Endothelial cell of umbilical vein (primary cell): ENCODE results near the gene PLPP1. TPM values are rescaled to one million over a fixed set of nuclear protein-coding genes. Genes with fewer than 3 reads are reported as not detected.

Source experiments
- BruUV-seq: library from RNA; stranded (reverse); fragments of 400-500 nt; replicated peaks from 2 replicates; lab custom pipeline; 2021; lab: Mats Ljungman, UMichigan
- CTCF ChIA-PET: fragments of 300-600, 350-600 bp; sonication (Branson Sonifier 250); formaldehyde crosslinking; loops from one replicate; lab custom pipeline; 2021; ENCODE audit warnings: antibody characterized with exemption, inconsistent platforms; lab: Charles Lee
- POLR2A ChIA-PET: fragments of 300-600, 350-600 bp; sonication (Branson Sonifier 250); formaldehyde crosslinking; loops from one replicate; lab custom pipeline; 2021; ENCODE audit warnings: antibody characterized with exemption, inconsistent platforms; lab: Charles Lee
- DNase-seq: peaks from one replicate; pipeline ENCODE4 v3.0.0-alpha.2; 2011; ENCODE audit warnings: low read depth, low spot score
- FAIRE-seq: peaks from 2 replicates; lab custom pipeline; 2011; peaks lifted over from hg19 to GRCh38; lab: Jason Lieb, UNC
- H2AFZ ChIP-seq: 2 replicates; pipeline ENCODE4 v1.6.0; 2012; ENCODE audit warnings: low read depth, low read length, control low read depth, inconsistent platforms
- H3K27ac ChIP-seq: 2 replicates; pipeline ENCODE4 v1.5.1; 2011; ENCODE audit warnings: low read depth, mild to moderate bottlenecking, control low read depth, low read length, moderate library complexity; ENCODE audit not compliant: insufficient read depth
- H3K27me3 ChIP-seq, 2 experiments: 2 replicates each; pipeline versions ENCODE4 v1.6.0 to v1.6.1; 2011; ENCODE audit warnings: low read length in 2 of 2, mixed read lengths in 1 of 2; ENCODE audit not compliant: control insufficient read depth in 2 of 2, insufficient read depth in 2 of 2
- H3K36me3 ChIP-seq, 2 experiments: 2 replicates in 1 of 2; 3 replicates in 1 of 2; pipeline ENCODE4 v1.5.1; 2011; ENCODE audit warnings: low read length in 2 of 2, mild to moderate bottlenecking in 1 of 2, moderate library complexity in 1 of 2; ENCODE audit not compliant: control insufficient read depth in 2 of 2, insufficient read depth in 2 of 2; ENCODE audit errors: extremely low read depth in 1 of 2
- H3K4me1 ChIP-seq: 3 replicates; pipeline ENCODE4 v1.5.1; 2011; ENCODE audit warnings: mild to moderate bottlenecking, low read length; ENCODE audit not compliant: control insufficient read depth, insufficient read depth; ENCODE audit errors: extremely low read depth
- H3K4me2 ChIP-seq: 2 replicates; pipeline ENCODE4 v1.6.1; 2011; ENCODE audit warnings: low read length, control low read depth, mixed read lengths; ENCODE audit not compliant: insufficient read depth
- H3K4me3 ChIP-seq, 3 experiments: fragments of 200-600 bp in 1 of 3; sonication (generic), shearing (Covaris generic) in 1 of 3; replicated peaks in 1 of 3; 2 replicates each; pipeline ENCODE4 v1.5.1; 2011 to 2016; ENCODE audit warnings: control low read depth in 3 of 3, low read length in 3 of 3, mild to moderate bottlenecking in 2 of 3, inconsistent platforms in 1 of 3, low read depth in 1 of 3, moderate library complexity in 1 of 3; ENCODE audit not compliant: insufficient read depth in 1 of 3
- H3K79me2 ChIP-seq: 2 replicates; pipeline ENCODE4 v1.6.0; 2012; ENCODE audit warnings: low read length, inconsistent platforms; ENCODE audit not compliant: control insufficient read depth, insufficient read depth
- H3K9ac ChIP-seq: replicated peaks from 2 replicates; pipeline ENCODE3; 2011; ENCODE audit warnings: low read length, control low read depth; ENCODE audit not compliant: insufficient read depth; ENCODE audit errors: extremely low read depth
- H3K9me1 ChIP-seq: replicated peaks from 3 replicates; pipeline ENCODE4 v1.6.0; 2011; ENCODE audit warnings: mild to moderate bottlenecking, low read length; ENCODE audit not compliant: control insufficient read depth, insufficient read depth; ENCODE audit errors: extremely low read depth
- H3K9me3 ChIP-seq: replicated peaks from 2 replicates; pipeline ENCODE4 v1.5.1; 2012; ENCODE audit warnings: low read length, inconsistent platforms; ENCODE audit not compliant: control insufficient read depth, insufficient read depth
- H4K20me1 ChIP-seq: replicated peaks from 2 replicates; pipeline ENCODE3; 2011; ENCODE audit warnings: mild to moderate bottlenecking, low read length; ENCODE audit not compliant: control insufficient read depth, insufficient read depth; ENCODE audit errors: extremely low read depth
- EZH2 ChIP-seq: IDR thresholded peaks from 2 replicates; pipeline ENCODE4 v1.6.1; 2012; ENCODE audit warnings: borderline replicate concordance, low read depth, mild to moderate bottlenecking, moderate library complexity, low read length, inconsistent platforms; ENCODE audit not compliant: severe bottlenecking
- FOS ChIP-seq: IDR thresholded peaks from 2 replicates; pipeline ENCODE4 v1.6.1; 2011; ENCODE audit warnings: mild to moderate bottlenecking, low read length, moderate library complexity, borderline replicate concordance; ENCODE audit not compliant: insufficient read depth
- GATA2 ChIP-seq: IDR thresholded peaks from 2 replicates; pipeline ENCODE4 v1.7.0; 2011; ENCODE audit warnings: low read depth, mild to moderate bottlenecking, moderate library complexity, mixed read lengths, low read length; ENCODE audit not compliant: insufficient read length, insufficient read depth
- JUN ChIP-seq: IDR thresholded peaks from 2 replicates; pipeline ENCODE4 v1.6.1; 2011; ENCODE audit warnings: borderline replicate concordance, low read depth; ENCODE audit not compliant: insufficient read length, insufficient read depth
- MYC ChIP-seq: IDR thresholded peaks from one replicate; pipeline ENCODE4 v1.6.1; 2011; ENCODE audit warnings: mild to moderate bottlenecking, low read depth, low read length
- POLR2AphosphoS5 ChIP-seq: IDR thresholded peaks from 2 replicates; pipeline ENCODE4 v1.6.1; 2012; ENCODE audit warnings: low read depth, mild to moderate bottlenecking, control low read depth, low read length, moderate library complexity; ENCODE audit not compliant: insufficient read depth
- dilution Hi-C: fragments of 300-500 bp; cut with MboI; formaldehyde crosslinking; loops from one replicate; pipeline ENCODE4 v1.15.0; 2019; ENCODE audit warnings: low sequenced_read_pairs; ENCODE audit not compliant: extremely low pct_ligation_motif_present
- intact Hi-C: fragments of 100-400 bp; cut with micrococcal nuclease; formaldehyde crosslinking; loops from one replicate; pipeline ENCODE4 v1.10.0; 2022
- polyA plus RNA-seq, 4 experiments: library from polyadenylated mRNA; depleted of rRNA in 3 of 4; stranded (reverse) in 3 of 4; unstranded in 1 of 4; fragments of >200 nt; gene quantifications; 2 replicates each; pipeline versions ENCODE4 v1.2.1 to v1.2.3, GENCODE V29; 2011 to 2012; ENCODE audit warnings: missing spikeins in 1 of 4
- total RNA-seq: library from RNA; stranded (reverse); gene quantifications from 2 replicates; pipeline ENCODE4 v1.2.3, GENCODE V29; 2021
- TF ChIP-seq, protein P1 (sequence below): IDR thresholded peaks from 2 replicates; pipeline ENCODE4 v1.6.1; 2011; ENCODE audit not compliant: insufficient read depth, insufficient read length

The PLPP1 gene
- total and polyA plus RNA-seq, 2 donors (not counting 3 experiments of a cell fraction or from before 2014, with no cell fraction given): 14.3 to 25.9 TPM

DNA sequence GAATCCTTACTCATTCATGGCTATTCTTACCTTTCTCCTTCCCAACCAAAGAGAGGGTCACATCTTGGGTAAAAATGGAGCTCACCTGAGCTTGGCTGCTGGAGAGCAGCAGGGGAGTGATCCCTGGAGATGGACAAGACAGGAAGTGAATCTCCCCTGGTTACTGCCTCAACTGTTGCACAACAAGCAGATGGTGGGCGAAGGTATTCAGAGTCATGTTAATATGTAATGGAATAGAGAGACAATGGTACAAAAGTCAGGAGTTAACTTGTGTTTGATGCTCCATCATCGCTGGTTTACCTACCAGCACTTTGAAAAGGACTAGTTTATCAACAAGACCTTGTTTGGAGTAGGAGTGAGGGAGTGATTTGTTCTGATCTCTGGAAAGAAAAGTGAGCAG lies 13.0 kb upstream of the PLPP1 start:
- no peaks in the 10 kb centered on the region for H3K36me3 ChIP-seq

DNA sequence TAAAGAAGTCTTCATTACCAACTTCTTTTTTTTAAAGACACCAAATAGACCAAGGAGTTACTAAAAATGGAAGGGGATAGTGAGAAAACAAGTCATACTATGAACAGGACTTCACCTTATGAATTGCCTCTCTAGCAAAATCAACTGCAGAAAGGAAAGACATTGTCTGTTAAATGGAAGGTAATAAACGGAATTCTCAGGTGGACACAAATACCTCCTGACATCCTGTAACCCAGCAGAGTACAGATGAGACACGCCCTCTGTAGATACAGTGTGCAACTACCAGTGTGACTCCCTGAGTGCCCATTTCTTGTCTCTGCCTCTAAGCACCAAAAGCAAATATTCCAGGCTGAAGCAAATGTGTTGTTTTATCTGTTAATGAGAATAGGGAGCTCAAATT lies 12.2 kb upstream of the PLPP1 start:
- BruUV-seq: no TSS peak

More for the DNA sequence above, 13.0 kb upstream of the PLPP1 start:
- intact Hi-C loops (no loop called here), dilution Hi-C loops (no loop called here)
- Histone ChIP-seq H3K9me3 (no peaks in the 10 kb centered on the region), H3K4me1 (no peaks in the 10 kb centered on the region), H3K79me2 (no peaks in the 10 kb centered on the region), H3K9me1 (no peaks in the 10 kb centered on the region), H3K4me3 (no peak overlapping the region), H4K20me1 (no peaks in the 10 kb centered on the region), H3K27me3 (peaks cover 5 to 10% of the 10 kb centered on the region in 2 experiments), H3K4me2 (no peak overlapping the region), H3K9ac (no peak overlapping the region), H2AFZ (no peak overlapping the region), H3K27ac (no peak overlapping the region)
- CTCF ChIA-PET: interaction anchor here (1.2 to 1.5 kb wide), 2 partner anchors 14 to 49 kb away, joined by 3 read pairs; no protein-coding TSS in a partner anchor
- FAIRE-seq (no peak), DNase-seq (no peak)
- POLR2A ChIA-PET: no interaction called here
- TF ChIP-seq JUN (no peak), EZH2 (no peak), GATA2 (no peak), FOS (no peak), MYC (no peak)
- BruUV-seq: no TSS peak

More for the DNA sequence above, 12.2 kb upstream of the PLPP1 start:
- no peak overlapping the region for H2AFZ ChIP-seq
- H3K27me3 ChIP-seq: peaks cover 5 to 10% of the 10 kb centered on the region in 2 experiments
- ChIA-PET POLR2A (no interaction called here), CTCF (no interaction called here)
- no peak overlapping the region for H3K9ac ChIP-seq
- no peaks in the 10 kb centered on the region for H3K4me1 ChIP-seq
- dilution Hi-C loops: no loop called here
- no peaks in the 10 kb centered on the region for H3K9me3 ChIP-seq
- H3K79me2 ChIP-seq: no peaks in the 10 kb centered on the region
- peak; percentile 46 for FAIRE-seq
- no peak for DNase-seq
- H3K4me3 ChIP-seq: no peak overlapping the region
- H3K36me3 ChIP-seq: no peaks in the 10 kb centered on the region
- no peaks in the 10 kb centered on the region for H3K9me1 ChIP-seq
- H3K27ac ChIP-seq: no peak overlapping the region
- H3K4me2 ChIP-seq: no peak overlapping the region
- H4K20me1 ChIP-seq: no peaks in the 10 kb centered on the region
- intact Hi-C loops: no loop called here
- no peak for TF ChIP-seq EZH2
- TF ChIP-seq MYC: no peak
- TF ChIP-seq POLR2AphosphoS5: no peak
- TF ChIP-seq, protein P1, sequence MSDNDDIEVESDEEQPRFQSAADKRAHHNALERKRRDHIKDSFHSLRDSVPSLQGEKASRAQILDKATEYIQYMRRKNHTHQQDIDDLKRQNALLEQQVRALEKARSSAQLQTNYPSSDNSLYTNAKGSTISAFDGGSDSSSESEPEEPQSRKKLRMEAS: no peak
